GM18520 (cell line): ENCODE data around the gene ZGLP1.
A peak's percentile ranks its signal among the peaks of the same experiment; 100 is the strongest.

Source experiments
- ATAC-seq: cut with Tn5 transposase; IDR thresholded peaks from one replicate; pipeline ENCODE4 v1.9.1; 2021; ENCODE audit not compliant: unreplicated experiment

The ZGLP1 gene

DNA sequence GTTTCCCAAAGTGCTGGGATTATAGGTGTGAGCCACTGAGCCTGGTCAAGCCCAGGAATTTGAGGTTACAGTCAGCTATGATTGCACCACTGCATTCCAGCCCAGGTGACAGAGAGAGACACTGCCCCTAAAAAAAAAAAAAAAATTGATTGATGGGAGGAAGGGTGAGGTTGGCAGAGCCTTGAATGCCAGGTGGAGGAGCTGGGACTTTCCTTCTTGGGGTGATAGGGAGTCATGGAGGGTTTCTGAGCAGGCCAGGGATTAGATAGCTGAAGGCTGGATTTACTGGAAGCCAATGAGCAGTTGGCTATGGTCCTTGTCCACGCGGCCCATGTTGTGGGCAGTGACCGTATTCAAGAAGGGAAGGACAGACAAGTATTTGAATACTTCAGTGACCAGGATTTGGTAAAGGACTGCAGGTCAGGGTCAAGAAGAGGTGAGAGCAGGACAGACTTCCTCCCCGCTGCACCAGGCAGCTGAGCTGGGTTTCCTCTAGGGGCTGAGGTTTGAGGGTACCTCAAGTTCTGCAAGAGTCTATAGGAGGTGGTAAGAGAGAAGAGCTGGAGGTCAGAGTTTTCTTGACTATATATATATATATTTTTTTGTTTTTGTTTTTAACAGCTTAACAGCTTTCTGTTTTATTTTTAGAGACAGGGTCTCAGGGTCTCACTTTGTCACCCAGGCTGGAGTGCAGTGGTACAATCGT is 29.7 kb downstream of the ZGLP1 start:
- ATAC-seq: no peak

DNA sequence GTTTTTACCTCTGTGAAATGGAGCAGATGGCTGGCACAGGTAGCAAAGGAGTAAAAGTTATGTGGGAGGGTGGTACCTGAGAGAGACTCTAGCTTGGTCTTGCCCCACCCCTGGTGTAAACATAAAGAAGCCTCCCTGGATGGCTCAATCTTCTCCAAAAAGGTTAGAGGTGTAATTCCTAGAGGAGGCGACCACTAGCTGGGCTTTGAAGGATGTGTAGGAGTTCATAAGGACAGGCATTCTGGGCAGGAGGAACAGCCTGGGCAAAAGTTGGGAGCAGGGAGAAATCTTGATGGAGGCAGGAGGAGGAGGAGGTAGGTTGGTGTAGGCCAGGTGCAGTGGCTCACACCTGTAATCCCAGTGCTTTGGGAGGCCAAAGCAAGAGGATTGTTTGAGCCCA is 30.7 kb downstream of the ZGLP1 start:
- no peak for ATAC-seq

GRCh38 chr19:10277795-10278589 is 31.6 kb downstream of the ZGLP1 start:
- no peak for ATAC-seq

DNA sequence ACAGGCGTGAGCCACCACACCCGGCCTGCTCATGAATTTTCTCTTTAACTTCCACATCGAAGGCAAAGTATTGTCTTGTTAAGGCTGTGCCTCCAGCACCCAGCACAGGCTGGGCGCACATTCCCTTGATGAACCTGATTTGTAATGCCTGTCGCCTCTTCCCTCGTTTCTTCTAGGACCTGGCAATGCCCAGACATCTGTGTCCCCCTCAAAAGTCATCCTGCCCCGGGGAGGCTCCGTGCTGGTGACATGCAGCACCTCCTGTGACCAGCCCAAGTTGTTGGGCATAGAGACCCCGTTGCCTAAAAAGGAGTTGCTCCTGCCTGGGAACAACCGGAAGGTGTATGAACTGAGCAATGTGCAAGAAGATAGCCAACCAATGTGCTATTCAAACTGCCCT is 35.0 kb downstream of the ZGLP1 start:
- no peak for ATAC-seq

DNA sequence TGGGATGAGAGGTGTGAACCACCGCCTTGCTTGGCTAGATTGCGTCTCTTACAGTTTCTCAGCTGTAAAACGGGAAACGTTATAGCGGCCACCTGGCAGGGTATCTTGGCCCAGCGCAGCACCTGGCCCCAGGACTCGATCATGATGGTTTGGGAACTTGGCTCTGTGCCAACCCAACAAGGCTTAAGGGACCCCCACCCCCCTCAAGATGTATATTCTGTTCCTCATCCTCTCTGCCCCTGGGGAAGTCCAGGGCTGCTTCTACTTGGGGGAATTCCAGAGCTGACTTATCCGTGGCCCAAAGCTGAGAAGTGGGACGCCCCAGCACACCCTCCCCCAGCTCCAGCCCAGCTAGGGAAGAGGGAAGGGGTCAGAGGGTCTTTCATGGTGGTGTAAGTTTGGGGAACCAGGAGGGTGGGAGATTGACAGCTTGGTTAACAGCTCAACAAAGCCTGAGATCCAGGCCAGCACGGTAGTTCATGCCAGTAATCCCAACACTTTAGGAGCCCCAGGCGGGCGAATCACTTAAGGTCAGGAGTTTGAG is 38.0 kb downstream of the ZGLP1 start:
- ATAC-seq: no peak

GRCh38 chr19:10270616-10271394 is 38.8 kb downstream of the ZGLP1 start, which contains the start of gene ICAM1:
Gene ICAM1, plus strand, starts transcription at chr19:10271120. Its CDS starts 40 bp downstream, at chr19:10271160.
- ATAC-seq: peak; percentile 35

DNA sequence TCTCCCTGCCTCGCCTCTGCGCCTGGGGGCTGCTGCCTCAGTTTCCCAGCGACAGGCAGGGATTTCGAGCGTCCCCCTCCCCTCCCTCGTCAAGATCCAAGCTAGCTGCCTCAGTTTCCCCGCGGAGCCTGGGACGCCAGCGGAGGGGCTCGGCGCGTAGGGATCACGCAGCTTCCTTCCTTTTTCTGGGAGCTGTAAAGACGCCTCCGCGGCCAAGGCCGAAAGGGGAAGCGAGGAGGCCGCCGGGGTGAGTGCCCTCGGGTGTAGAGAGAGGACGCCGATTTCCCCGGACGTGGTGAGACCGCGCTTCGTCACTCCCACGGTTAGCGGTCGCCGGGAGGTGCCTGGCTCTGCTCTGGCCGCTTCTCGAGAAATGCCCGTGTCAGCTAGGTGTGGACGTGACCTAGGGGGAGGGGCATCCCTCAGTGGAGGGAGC is 39.4 kb downstream of the ZGLP1 start:
- peak; percentile 40 for ATAC-seq

DNA sequence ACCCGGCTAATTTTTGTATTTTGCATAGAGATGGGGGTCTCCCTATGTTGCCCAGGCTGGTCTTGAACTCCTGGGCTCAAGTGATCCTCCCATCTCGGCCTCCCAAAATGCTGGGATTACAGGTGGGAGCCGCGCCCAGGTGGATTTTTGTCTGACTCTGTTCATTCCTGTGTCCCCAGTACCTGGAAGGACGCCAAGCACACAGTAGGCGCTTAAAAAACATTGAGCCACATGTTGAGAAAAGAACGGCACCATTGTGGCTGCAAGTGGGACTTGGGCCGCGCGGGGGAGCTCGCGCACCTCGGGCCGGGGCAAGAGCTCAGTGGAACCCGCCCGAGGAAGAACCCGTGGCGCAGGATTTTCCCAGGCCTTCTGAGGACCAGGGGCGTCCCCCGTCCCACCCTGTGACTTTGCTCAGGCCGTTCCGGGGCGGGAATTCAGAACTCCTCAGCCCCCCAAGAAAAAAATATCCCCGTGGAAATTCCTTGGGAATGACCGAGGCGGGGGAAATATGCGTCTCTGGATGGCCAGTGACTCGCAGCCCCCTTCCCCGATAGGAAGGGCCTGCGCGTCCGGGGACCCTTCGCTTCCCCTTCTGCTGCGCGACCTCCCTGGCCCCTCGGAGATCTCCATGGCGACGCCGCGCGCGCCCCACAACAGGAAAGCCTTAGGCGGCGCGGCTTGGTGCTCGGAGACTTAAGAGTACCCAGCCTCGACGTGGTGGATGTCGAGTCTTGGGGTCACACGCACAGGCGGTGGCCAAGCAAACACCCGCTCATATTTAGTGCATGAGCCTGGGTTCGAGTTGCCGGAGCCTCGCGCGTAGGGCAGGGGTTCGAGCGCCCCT is 40.1 kb downstream of the ZGLP1 start:
- peak; percentile 29 for ATAC-seq

DNA sequence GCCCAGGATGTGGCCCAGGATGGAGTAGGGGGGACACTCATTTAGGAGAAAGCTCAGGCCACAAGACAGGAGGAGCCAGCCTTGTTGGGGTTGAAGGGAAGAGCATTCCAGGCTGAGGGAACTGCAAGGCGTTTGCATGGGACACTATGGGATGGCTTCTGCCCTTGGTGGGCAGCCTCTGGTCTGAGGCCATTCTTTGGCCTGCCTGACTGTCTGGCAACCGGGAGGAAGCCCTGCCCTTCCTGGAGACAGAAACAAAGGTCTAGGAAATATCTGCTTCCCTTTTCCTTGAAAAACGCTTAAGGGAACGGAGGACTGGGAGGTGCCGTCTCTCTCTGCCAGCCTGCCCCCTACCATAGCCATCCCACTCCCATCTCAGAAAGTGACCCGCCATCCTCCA is 41.5 kb downstream of the ZGLP1 start:
- ATAC-seq: no peak

DNA sequence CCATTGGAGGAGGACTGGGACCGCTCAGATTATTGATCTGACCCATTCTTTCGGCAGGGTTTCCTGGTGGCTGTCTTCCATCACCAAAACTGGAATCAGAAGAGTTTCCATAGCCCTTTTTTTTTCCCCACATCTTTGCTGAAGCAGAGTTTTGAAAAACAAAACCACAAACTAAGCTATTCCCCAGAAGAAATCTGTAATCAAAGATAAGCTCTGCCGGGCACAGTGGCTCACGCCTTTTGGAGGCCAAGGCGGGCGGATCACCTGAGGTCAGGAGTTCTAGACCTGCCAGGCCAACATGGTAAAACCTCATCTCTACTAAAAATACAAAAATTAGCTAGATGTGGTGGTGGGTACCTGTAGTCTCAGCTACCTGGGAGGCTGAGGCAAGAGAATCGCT is 42.9 kb downstream of the ZGLP1 start:
- no peak for ATAC-seq

DNA sequence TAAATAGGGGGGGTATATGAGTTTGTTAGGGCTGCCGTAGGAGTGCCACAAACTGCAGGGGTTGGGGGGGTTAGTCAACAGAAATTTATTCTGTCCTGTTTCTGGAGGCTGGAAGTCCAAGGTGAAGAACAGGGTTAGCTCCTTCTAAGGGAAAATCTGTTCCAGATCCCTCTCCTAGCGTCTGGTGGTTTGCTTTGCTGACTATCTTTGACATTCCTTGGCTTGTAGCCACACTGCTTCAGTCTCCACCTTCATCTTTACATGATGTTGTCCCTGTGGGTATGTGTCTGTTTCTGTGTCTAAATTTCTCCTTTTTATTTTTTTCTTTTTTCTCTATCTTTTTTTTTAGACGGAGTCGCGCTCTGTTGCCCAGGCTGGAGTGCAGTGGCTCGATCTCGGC is 46.8 kb downstream of the ZGLP1 start:
- ATAC-seq: no peak

- ATAC-seq: no peak
These were observed 49.5 kb downstream of the ZGLP1 start for GRCh38 chr19:10260141-10260584.

DNA sequence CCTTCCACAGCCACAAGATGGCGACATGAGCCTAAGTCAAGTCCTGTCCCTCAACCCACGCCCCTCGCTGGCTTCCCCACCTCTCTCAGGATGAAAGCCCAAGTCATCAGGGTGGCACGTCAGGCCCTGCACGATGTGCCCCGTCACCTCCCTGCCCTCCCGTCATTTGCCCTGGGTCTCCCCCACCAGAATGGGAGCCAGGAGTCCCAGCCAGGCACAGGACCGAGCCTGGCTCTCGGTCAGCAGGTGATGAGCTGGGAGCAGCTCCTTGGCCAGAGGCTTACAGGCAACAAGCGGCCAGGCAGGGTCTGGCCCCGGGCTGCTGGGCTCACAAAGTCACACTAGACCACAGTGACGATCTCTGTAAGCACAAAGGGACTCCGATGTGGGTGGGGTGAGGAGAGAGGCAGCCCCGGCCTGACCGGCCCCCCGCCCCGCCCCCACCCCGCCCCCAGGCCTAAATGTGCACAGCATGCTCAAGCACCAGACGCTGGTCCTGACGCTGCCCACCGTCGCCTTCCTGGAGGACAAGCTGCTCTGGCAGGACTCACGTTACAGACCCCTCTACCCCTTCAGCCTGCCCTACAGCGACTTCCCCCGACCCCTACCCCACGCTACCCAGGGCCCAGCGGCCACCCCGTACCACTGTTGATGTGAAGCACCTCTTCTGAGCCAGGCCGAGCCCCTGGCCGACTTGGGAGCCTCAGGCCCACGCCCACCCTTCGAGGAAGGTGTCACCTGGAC is 50.3 kb downstream of the ZGLP1 start:
- no peak for ATAC-seq

GRCh38 chr19:10258080-10258710 is 51.4 kb downstream of the ZGLP1 start:
- no peak for ATAC-seq

DNA sequence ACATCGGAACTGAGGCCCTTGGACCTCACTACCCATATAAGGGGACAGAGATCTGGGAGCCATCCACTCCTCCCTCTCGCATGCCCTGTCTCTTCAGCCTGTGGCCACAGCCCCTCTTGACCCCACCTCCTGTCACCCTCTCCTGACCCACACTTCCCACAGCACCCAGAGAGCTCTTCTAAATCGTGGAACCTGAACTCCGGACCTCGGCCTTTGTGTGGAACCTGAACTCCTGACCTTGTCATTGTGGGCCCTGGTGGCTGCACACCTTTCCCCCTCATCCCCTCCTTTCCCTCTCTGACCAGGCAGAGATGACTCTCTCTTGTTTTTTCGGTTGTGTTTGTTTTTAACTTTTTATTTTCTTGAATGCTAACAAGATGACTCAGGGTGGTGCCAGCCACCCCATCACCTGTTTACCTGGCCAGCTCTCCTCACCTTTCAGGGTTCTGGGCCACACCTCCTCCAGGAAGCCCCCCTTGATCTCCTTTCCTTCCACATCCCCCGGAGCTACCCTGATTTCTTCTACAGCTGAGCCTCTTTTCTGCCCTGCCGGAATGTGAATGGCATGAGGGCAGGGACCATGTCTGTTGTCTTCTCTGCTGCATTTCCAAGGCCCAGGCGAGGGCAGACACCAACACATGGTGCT is 52.5 kb downstream of the ZGLP1 start:
- no peak for ATAC-seq

DNA sequence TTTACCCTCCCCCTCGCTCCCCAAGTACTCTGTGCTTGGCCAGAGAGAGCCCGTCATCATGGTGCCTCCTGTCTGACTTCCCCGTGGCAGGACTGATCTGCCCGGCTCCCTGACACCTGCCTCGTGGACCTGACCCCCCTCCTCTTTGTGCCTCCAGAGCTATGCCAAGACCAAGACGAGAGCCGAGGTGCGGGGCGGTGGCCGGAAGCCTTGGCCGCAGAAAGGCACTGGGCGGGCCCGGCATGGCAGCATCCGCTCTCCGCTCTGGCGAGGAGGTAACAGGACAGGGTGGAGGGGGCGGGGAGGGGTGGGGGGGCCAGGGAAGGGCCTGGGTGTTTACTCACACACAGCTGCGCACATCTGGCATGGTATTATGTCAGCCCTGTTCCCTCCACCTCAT is 53.1 kb downstream of the ZGLP1 start:
- ATAC-seq: no peak

- ATAC-seq: no peak
These were observed 54.3 kb downstream of the ZGLP1 start for GRCh38 chr19:10255358-10255757.
